Ascending aorta (tissue), 2 donors: ENCODE results near the gene CENATAC. TPM values are rescaled to one million over a fixed set of nuclear protein-coding genes. Genes with fewer than 3 reads are reported as not detected.
"Not testable (repeated sequence)": the region's sequence is repeated elsewhere in the genome, so short reads cannot be mapped to it uniquely, and the experiment has no call there.

ENCODE experiments used
- DNase-seq, 2 donors: peaks; one replicate each; pipeline ENCODE4 v3.0.0-alpha.2; 2019; ENCODE audit warnings: low spot score in 2 of 2
- H3K27ac ChIP-seq, 2 donors: fragments of 200-600 bp; sonication (generic); one replicate each; pipeline ENCODE4 v1.5.1; 2016 to 2017; ENCODE audit warnings: mild to moderate bottlenecking in 1 of 2
- H3K27me3 ChIP-seq: fragments of 200-600 bp; sonication (generic); one replicate; pipeline ENCODE4 v1.5.1; 2017
- H3K36me3 ChIP-seq, 2 donors: fragments of 200-600 bp; sonication (generic); one replicate each; pipeline ENCODE4 v1.5.1; 2016
- H3K4me1 ChIP-seq, 2 donors: fragments of 200-600 bp; sonication (generic); one replicate each; pipeline ENCODE4 v1.5.1; 2016 to 2017; ENCODE audit warnings: mild to moderate bottlenecking in 1 of 2
- H3K4me3 ChIP-seq, 2 donors: fragments of 200-600 bp; sonication (generic); one replicate each; pipeline ENCODE4 v1.5.1; 2016 to 2017; ENCODE audit warnings: mild to moderate bottlenecking in 1 of 2
- H3K9me3 ChIP-seq, 2 donors: fragments of 200-600 bp; sonication (generic); one replicate each; pipeline ENCODE4 v1.5.1; 2016
- intact Hi-C: fragments of 100-400 bp; cut with DNase I; formaldehyde crosslinking; loops from one replicate; pipeline ENCODE4 v1.15.1; 2023
- total RNA-seq: library from RNA; depleted of rRNA; stranded (reverse); fragments of >200 nt; gene quantifications from one replicate; pipeline ENCODE4 v1.1.0, GENCODE V29; 2016
- TF ChIP-seq, protein P1 (sequence below), 3 experiments: fragments of 200-600 bp in 2 of 3; fragments of 450-650 bp in 1 of 3; sonication (generic) in 2 of 3; IDR thresholded peaks; one replicate each; pipeline ENCODE4 v1.5.1; 2016 to 2019; ENCODE audit warnings: antibody characterized with exemption in 3 of 3, mild to moderate bottlenecking in 1 of 3, moderate library complexity in 1 of 3

The CENATAC gene, protein sequence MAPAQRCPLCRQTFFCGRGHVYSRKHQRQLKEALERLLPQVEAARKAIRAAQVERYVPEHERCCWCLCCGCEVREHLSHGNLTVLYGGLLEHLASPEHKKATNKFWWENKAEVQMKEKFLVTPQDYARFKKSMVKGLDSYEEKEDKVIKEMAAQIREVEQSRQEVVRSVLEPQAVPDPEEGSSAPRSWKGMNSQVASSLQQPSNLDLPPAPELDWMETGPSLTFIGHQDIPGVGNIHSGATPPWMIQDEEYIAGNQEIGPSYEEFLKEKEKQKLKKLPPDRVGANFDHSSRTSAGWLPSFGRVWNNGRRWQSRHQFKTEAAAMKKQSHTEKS
- total RNA-seq, result 67.7 TPM

DNA sequence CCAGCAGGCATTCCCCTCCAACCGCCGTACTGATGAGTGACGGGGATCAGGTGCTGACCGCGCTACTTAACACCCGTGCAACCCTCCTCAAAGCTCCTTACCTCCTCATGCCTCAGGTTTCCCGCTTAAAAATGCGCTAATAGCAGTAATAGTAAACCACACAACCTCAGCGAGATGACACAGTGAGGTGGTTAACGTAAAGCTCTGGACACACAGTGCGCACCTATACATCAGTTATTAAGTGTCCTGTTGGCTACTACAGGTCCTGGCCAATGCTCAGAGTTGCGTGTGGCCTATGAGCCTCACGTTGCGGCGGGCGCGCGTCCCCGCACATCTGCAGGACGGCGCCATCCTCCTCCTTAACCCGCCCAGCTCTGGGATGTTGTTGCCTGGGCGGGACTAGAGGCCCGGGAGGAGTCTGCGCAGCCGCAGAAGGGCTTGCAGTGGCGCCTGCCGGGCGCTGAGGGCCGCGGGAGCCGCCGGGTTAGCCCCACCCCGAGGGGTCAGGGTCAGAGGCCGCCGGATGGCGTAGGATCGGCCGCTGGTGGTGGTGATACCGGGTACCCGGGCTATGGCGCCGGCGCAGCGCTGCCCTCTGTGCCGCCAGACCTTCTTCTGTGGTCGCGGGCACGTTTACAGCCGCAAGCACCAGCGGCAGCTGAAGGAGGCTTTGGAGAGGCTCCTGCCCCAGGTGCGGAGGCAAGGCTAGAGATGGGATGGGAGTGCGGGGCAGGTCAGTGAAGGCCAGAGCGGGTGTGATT lies at the start of gene CENATAC:
Gene CENATAC (plus strand): TSS at position 512 of the 761 bp plus-strand sequence. CDS start 60 bp downstream, at position 572.
- TF ChIP-seq, protein P1, sequence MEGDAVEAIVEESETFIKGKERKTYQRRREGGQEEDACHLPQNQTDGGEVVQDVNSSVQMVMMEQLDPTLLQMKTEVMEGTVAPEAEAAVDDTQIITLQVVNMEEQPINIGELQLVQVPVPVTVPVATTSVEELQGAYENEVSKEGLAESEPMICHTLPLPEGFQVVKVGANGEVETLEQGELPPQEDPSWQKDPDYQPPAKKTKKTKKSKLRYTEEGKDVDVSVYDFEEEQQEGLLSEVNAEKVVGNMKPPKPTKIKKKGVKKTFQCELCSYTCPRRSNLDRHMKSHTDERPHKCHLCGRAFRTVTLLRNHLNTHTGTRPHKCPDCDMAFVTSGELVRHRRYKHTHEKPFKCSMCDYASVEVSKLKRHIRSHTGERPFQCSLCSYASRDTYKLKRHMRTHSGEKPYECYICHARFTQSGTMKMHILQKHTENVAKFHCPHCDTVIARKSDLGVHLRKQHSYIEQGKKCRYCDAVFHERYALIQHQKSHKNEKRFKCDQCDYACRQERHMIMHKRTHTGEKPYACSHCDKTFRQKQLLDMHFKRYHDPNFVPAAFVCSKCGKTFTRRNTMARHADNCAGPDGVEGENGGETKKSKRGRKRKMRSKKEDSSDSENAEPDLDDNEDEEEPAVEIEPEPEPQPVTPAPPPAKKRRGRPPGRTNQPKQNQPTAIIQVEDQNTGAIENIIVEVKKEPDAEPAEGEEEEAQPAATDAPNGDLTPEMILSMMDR (IDR thresholded peaks at IDR 0.05), result no peak
- Histone ChIP-seq H3K36me3 (peaks cover 11 to 31% of the 10 kb centered on the region in 2 donors), H3K9me3 (no peaks in the 10 kb centered on the region), H3K4me1 (peaks cover 9 to 20% of the 10 kb centered on the region in 2 donors), H3K27me3 (no peaks in the 10 kb centered on the region), H3K4me3 (peak within 1 kb of the TSS; percentile 81 to 91), H3K27ac (peak within 1 kb of the TSS; percentile 91 to 93)
- DNase-seq, result peak; percentile 81 to 97
- intact Hi-C loops, result loop anchor here (1.0 to 2.0 kb wide), 3 partner anchors 20 to 71 kb away; partner anchors contain the start of genes RPS25, SLC37A4 and TRAPPC4

DNA sequence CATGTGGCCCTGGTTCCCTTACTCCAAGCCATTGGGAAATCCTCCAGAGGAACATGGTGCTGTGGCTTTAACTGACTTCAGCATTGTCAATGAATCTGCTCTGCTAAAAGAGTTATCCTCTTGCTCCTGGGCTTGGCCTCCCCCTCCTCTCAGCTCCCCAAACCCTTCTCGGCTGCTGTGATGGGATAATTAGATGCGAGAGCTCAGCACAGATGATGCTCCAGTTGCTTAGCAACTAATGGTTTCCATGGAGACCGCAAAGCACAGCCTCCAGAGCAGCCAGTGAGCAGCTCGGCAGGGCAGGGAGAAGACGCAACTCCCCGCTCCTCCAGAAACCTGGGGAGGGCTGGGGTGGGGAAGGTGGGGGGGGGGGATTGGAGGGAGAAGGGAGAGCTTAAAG lies 44.7 kb upstream of the CENATAC start:
- Histone ChIP-seq H3K36me3 (no peaks in the 10 kb centered on the region), H3K27me3 (no peaks in the 10 kb centered on the region), H3K9me3 (no peaks in the 10 kb centered on the region), H3K4me1 (no peaks in the 10 kb centered on the region), H3K4me3 (no peak overlapping the region), H3K27ac (no peak overlapping the region)
- intact Hi-C loops, result no loop called here
- no peak for DNase-seq
- TF ChIP-seq, protein P1 (IDR thresholded peaks at IDR 0.05), result no peak

DNA sequence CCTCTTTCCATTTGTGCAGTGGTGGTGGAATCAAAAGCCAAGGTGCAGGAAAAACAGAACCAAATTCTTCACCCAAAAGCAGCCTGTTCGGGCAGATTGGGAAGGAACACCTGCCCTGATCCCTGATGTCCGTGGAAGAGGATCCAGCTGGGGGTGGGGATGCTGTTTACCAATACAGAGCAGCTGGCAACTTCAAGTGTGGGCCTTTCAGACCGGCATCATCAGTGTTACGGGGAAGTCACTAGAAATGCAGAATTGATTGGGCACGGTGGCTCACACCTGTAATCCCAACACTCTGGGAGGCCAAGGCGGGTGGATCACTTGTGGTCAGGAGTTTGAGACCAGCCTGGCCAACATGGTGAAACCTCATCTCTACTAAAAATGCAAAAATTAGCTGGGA lies 44.0 kb upstream of the CENATAC start:
- H3K27ac ChIP-seq, H3K4me3 ChIP-seq, H3K27me3 ChIP-seq, H3K4me1 ChIP-seq, H3K36me3 ChIP-seq, intact Hi-C loops, H3K9me3 ChIP-seq, DNase-seq: not testable (repeated sequence)

DNA sequence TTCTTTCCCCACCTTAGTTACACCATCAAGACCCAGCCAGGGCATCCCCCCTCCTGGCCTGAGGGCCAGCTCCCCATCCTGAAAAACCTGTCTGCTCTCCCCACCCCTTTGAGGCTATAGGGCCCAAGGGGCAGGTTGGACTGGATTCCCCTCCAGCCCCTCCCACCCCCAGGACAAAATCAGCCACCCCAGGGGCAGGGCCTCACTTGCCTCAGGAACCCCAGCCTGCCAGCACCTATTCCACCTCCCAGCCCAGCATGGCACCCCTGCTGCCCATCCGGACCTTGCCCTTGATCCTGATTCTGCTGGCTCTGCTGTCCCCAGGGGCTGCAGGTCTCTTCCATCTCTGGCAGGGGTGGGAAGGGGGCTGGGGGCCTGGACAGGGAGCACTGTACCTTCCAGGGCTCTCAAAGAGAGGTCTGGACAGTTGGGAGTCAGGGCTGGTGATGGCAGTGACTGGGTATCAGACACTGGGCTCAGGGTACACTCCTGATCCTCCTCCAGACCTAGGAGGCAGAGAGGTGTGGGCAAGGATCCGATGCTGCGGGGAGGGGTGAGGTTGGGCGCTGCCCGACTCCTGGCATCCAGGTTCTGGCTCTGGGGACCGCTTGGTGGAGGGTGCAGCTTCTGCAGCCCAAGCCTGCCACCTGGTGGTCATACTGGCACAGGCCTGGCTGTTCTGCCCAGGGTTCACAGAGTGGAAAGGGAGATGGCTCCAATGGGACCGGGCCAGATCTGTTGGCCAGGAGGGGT lies 41.7 kb upstream of the CENATAC start, which contains the start of gene UPK2:
Gene UPK2 (plus strand): TSS at position 205 of the 753 bp plus-strand sequence. CDS start 53 bp downstream, at position 258.
- H3K9me3 ChIP-seq, result no peaks in the 10 kb centered on the region
- TF ChIP-seq, protein P1 (IDR thresholded peaks at IDR 0.05), result peak; percentile 91 to 98 (median 91)
- DNase-seq, result peak; percentile 49 to 93
- no peaks in the 10 kb centered on the region for H3K27me3 ChIP-seq
- no peaks in the 10 kb centered on the region for H3K36me3 ChIP-seq
- H3K27ac ChIP-seq, result no peak within 1 kb of the TSS
- no peak within 1 kb of the TSS for H3K4me3 ChIP-seq
- intact Hi-C loops, result loop anchor here (1.0 kb wide), 4 partner anchors 27 to 297 kb away; no protein-coding TSS in a partner anchor
- H3K4me1 ChIP-seq, result no peaks in the 10 kb centered on the region

DNA sequence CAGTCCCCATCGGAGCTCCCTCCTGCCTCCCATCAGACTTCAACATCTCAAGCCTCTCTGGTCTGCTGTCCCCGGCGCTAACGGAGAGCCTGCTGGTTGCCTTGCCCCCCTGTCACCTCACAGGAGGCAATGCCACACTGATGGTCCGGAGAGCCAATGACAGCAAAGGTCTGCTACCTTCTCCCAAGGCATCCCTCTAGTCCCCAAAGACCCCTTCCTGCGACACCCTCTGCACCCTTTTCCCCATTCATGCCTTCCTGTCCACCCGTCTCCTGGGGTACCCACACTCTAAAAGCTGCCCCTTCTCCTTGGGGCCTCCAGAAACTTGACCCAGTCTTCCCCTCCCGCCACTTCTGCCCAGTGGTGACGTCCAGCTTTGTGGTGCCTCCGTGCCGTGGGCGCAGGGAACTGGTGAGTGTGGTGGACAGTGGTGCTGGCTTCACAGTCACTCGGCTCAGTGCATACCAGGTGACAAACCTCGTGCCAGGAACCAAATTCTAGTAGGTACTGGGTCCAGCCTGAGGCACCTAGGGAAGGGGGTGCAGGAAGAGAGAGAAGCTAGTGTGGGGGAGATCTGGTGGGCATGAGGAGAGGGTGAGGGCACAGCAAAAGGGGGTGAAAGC lies 41.0 kb upstream of the CENATAC start:
- Histone ChIP-seq H3K27ac (no peak overlapping the region), H3K27me3 (no peaks in the 10 kb centered on the region), H3K36me3 (no peaks in the 10 kb centered on the region), H3K4me1 (no peaks in the 10 kb centered on the region), H3K9me3 (no peaks in the 10 kb centered on the region), H3K4me3 (no peak overlapping the region)
- TF ChIP-seq, protein P1 (IDR thresholded peaks at IDR 0.05), result no peak
- no peak for DNase-seq
- intact Hi-C loops, result loop anchor here (1.0 kb wide), 4 partner anchors 28 to 298 kb away; no protein-coding TSS in a partner anchor
